SK-N-SH treated with all-trans-retinoic acid at 6 μM for 48 hours (cell line): ENCODE results near the gene PTRH1.

ENCODE experiments used
- ATAC-seq: fragments of 200-7000 bp; cut with Tn5 transposase; 3 replicates; pipeline ENCODE4 v1.9.1; 2020; ENCODE audit warnings: mild to moderate bottlenecking, moderate library complexity
- ARNTL ChIP-seq: fragments of 450-650 bp; formaldehyde crosslinking; IDR thresholded peaks from 2 replicates; pipeline ENCODE4 v1.5.0; 2020; ENCODE audit warnings: low read depth, mild to moderate bottlenecking, moderate library complexity, borderline replicate concordance
- BACH2 ChIP-seq: fragments of 250-450 bp; sonication (Bioruptor Pico); IDR thresholded peaks from 2 replicates; pipeline ENCODE4 v1.9.0; 2021; ENCODE audit warnings: mild to moderate bottlenecking, borderline replicate concordance
- CREB5 ChIP-seq: fragments of 250-450 bp; sonication (Bioruptor Pico); IDR thresholded peaks from 2 replicates; pipeline ENCODE4 v1.5.1; 2020; ENCODE audit warnings: low read depth, mild to moderate bottlenecking, moderate library complexity
- CSRNP3 ChIP-seq: fragments of 250-450 bp; sonication (Bioruptor Pico); IDR thresholded peaks from 2 replicates; pipeline ENCODE4 v1.5.1; 2021; ENCODE audit warnings: mild to moderate bottlenecking, moderate library complexity
- ESRRG ChIP-seq: fragments of 250-450 bp; sonication (Bioruptor Pico); IDR thresholded peaks from 2 replicates; pipeline ENCODE4 v1.6.1; 2021; ENCODE audit warnings: mild to moderate bottlenecking
- GLIS3 ChIP-seq: fragments of 250-450 bp; sonication (Bioruptor Pico); IDR thresholded peaks from 2 replicates; pipeline ENCODE4 v1.5.0; 2020; ENCODE audit warnings: mild to moderate bottlenecking, moderate library complexity
- ISL1 ChIP-seq: fragments of 250-450 bp; sonication (Bioruptor Pico); IDR thresholded peaks from 2 replicates; pipeline ENCODE4 v2.1.2; 2022; ENCODE audit warnings: mild to moderate bottlenecking, moderate library complexity
- OSR1 ChIP-seq: fragments of 250-450 bp; sonication (Bioruptor Pico); IDR thresholded peaks from 2 replicates; pipeline ENCODE4 v1.8.0; 2022; ENCODE audit warnings: moderate library complexity, mild to moderate bottlenecking, inconsistent platforms
- PATZ1 ChIP-seq: fragments of 250-450 bp; sonication (Bioruptor Pico); IDR thresholded peaks from 2 replicates; pipeline ENCODE4 v1.8.0; 2020; ENCODE audit warnings: mild to moderate bottlenecking, moderate library complexity, borderline replicate concordance
- POU6F1 ChIP-seq: fragments of 250-450 bp; sonication (Bioruptor Pico); IDR thresholded peaks from 2 replicates; pipeline ENCODE4 v1.8.0; 2021; ENCODE audit warnings: low read depth, mild to moderate bottlenecking, moderate library complexity, borderline replicate concordance
- PPARA ChIP-seq: fragments of 250-450 bp; sonication (Bioruptor Pico); IDR thresholded peaks from 2 replicates; pipeline ENCODE4 v1.5.0; 2020; ENCODE audit warnings: mild to moderate bottlenecking, borderline replicate concordance
- RARB ChIP-seq: fragments of 250-450 bp; sonication (Bioruptor Pico); IDR thresholded peaks from 2 replicates; pipeline ENCODE4 v1.8.0; 2021; ENCODE audit warnings: mild to moderate bottlenecking, moderate library complexity
- SNAI2 ChIP-seq: fragments of 250-450 bp; sonication (Bioruptor Pico); IDR thresholded peaks from 2 replicates; pipeline ENCODE4 v1.5.0; 2020; ENCODE audit warnings: mild to moderate bottlenecking, moderate library complexity
- TCF4 ChIP-seq: fragments of 250-450 bp; sonication (Bioruptor Pico); IDR thresholded peaks from 2 replicates; pipeline ENCODE4 v1.8.0; 2021; ENCODE audit warnings: mild to moderate bottlenecking, moderate library complexity, borderline replicate concordance
- TSHZ2 ChIP-seq: fragments of 250-450 bp; sonication (Bioruptor Pico); IDR thresholded peaks from 2 replicates; pipeline ENCODE4 v1.5.0; 2020; ENCODE audit warnings: mild to moderate bottlenecking, moderate library complexity
- ZC3H10 ChIP-seq: fragments of 250-450 bp; sonication (Bioruptor Pico); IDR thresholded peaks from 2 replicates; pipeline ENCODE4 v1.5.1; 2021; ENCODE audit warnings: mild to moderate bottlenecking, moderate library complexity
- ZFP30 ChIP-seq: fragments of 450-650 bp; formaldehyde crosslinking; IDR thresholded peaks from 2 replicates; pipeline ENCODE4 v1.5.0; 2022; ENCODE audit warnings: mild to moderate bottlenecking, moderate library complexity
- ZNF565 ChIP-seq: fragments of 450-650 bp; formaldehyde crosslinking; conservative IDR thresholded peaks from 2 replicates; pipeline ENCODE4 v1.5.0; 2020; ENCODE audit warnings: low read depth, mild to moderate bottlenecking, moderate library complexity
- ZNF70 ChIP-seq: fragments of 450-650 bp; formaldehyde crosslinking; IDR thresholded peaks from 2 replicates; pipeline ENCODE4 v1.5.0; 2020; ENCODE audit warnings: mild to moderate bottlenecking, moderate library complexity
- ZNF8 ChIP-seq: fragments of 450-650 bp; formaldehyde crosslinking; IDR thresholded peaks from 2 replicates; pipeline ENCODE4 v1.5.0; 2020; ENCODE audit warnings: mild to moderate bottlenecking, moderate library complexity

PTRH1 gene

GRCh38 chr9:127744398-127745110, 29.1 kb upstream of the PTRH1 start:
- no peak for ATAC-seq
- TF ChIP-seq ARNTL (no peak), OSR1 (no peak), PATZ1 (no peak), ZNF8 (CRISPR knock-in tag) (no peak), ZNF70 (CRISPR knock-in tag) (no peak), TCF4 (CRISPR knock-in tag) (no peak), RARB (no peak), ZC3H10 (CRISPR knock-in tag) (no peak), ESRRG (no peak), ZNF565 (CRISPR knock-in tag) (no peak), POU6F1 (CRISPR knock-in tag) (no peak), BACH2 (CRISPR knock-in tag) (no peak), ZFP30 (CRISPR knock-in tag) (no peak), ISL1 (no peak), TSHZ2 (CRISPR knock-in tag) (no peak), PPARA (no peak), CREB5 (CRISPR knock-in tag) (no peak)

GRCh38 chr9:127742435-127743088, 27.1 kb upstream of the PTRH1 start:
- no peak for TF ChIP-seq CSRNP3 (CRISPR knock-in tag)
- ATAC-seq, result no peak

GRCh38 chr9:127741831-127742434, 26.5 kb upstream of the PTRH1 start:
- TF ChIP-seq POU6F1 (CRISPR knock-in tag), result no peak
- TF ChIP-seq PPARA, result no peak
- TF ChIP-seq TSHZ2 (CRISPR knock-in tag), result no peak
- TF ChIP-seq ZFP30 (CRISPR knock-in tag), result no peak
- no peak for TF ChIP-seq ZNF565 (CRISPR knock-in tag)
- no peak for TF ChIP-seq GLIS3 (CRISPR knock-in tag)
- TF ChIP-seq CSRNP3 (CRISPR knock-in tag), result no peak
- no peak for TF ChIP-seq SNAI2 (CRISPR knock-in tag)
- no peak for TF ChIP-seq ESRRG
- no peak for ATAC-seq
